ENCODE measurements around the gene RAF1. TPM values are rescaled to one million over a fixed set of nuclear protein-coding genes. Genes with fewer than 3 reads are reported as not detected.

Gene RAF1
- total and polyA plus RNA-seq, 10 donors, result 31.6 to 153 (median 110) TPM

- Histone ChIP-seq H3K4me3 (no peak overlapping the region), H3K4me1 (peaks cover 10 to 73% (median 51%) of the 10 kb centered on the region in 6 donors), H3K27me3 (replicated peaks in 1 of 7) (no peaks in the 10 kb centered on the region), H3K9me3 (no peaks in the 10 kb centered on the region), H3K36me3 (peaks cover 0 to 16% (median 11%) of the 10 kb centered on the region in 6 donors), H3K27ac (peak overlapping the region in 1 of 8 donors; percentile 2)
- intact Hi-C loops (cut with DNase I; ENCODE audit: low total_unique reads), result no loop called here
- TF ChIP-seq POLR2AphosphoS5 (IDR thresholded peaks at IDR 0.05) (no peak), CTCF (IDR thresholded peaks at IDR 0.05 in 8 of 11, conservative IDR thresholded peaks at IDR 0.05 in 3 of 11) (no peak), POLR2A (IDR thresholded peaks at IDR 0.05) (no peak)
- DNase-seq, result no peak
- 55 to 71% (median 65%) methylated on average over 4 of the region's 4 CpGs for WGBS, 5 donors
Observed at GRCh38 chr3:12622335-12622734, 41.6 kb downstream of the RAF1 start.

- Histone ChIP-seq H3K36me3 (peaks cover 2 to 32% (median 21%) of the 10 kb centered on the region in 6 donors), H3K27ac (no peak overlapping the region), H3K4me3 (no peak overlapping the region), H3K27me3 (replicated peaks in 1 of 7) (no peaks in the 10 kb centered on the region), H3K9me3 (no peaks in the 10 kb centered on the region), H3K4me1 (peaks cover 7 to 66% (median 36%) of the 10 kb centered on the region in 6 donors)
- TF ChIP-seq CTCF (IDR thresholded peaks at IDR 0.05 in 8 of 11, conservative IDR thresholded peaks at IDR 0.05 in 3 of 11) (no peak), POLR2A (IDR thresholded peaks at IDR 0.05) (no peak), POLR2AphosphoS5 (IDR thresholded peaks at IDR 0.05) (no peak)
- DNase-seq, result no peak
- intact Hi-C loops (cut with DNase I; ENCODE audit: low total_unique reads), result no loop called here
Observed at GRCh38 chr3:12620729-12621128, 43.2 kb downstream of the RAF1 start.

GRCh38 chr3:12620305-12620704 is 43.6 kb downstream of the RAF1 start:
- WGBS, 5 donors, result 93 to 99% (median 96%) methylated on average over 6 of the region's 6 CpGs
- TF ChIP-seq POLR2AphosphoS5 (IDR thresholded peaks at IDR 0.05) (no peak), CTCF (IDR thresholded peaks at IDR 0.05 in 8 of 11, conservative IDR thresholded peaks at IDR 0.05 in 3 of 11) (no peak), POLR2A (IDR thresholded peaks at IDR 0.05) (no peak)
- no peak for DNase-seq
- no peaks in the 10 kb centered on the region for H3K9me3 ChIP-seq
- peaks cover 3 to 66% (median 34%) of the 10 kb centered on the region in 6 donors for H3K4me1 ChIP-seq
- no peak overlapping the region for H3K27ac ChIP-seq
- no peak overlapping the region for H3K4me3 ChIP-seq
- no peaks in the 10 kb centered on the region for H3K27me3 ChIP-seq (replicated peaks in 1 of 7)
- peaks cover 2 to 36% (median 21%) of the 10 kb centered on the region in 6 donors for H3K36me3 ChIP-seq
- intact Hi-C loops (cut with DNase I; ENCODE audit: low total_unique reads), result no loop called here

- Histone ChIP-seq H3K4me1 (peaks cover 0 to 66% (median 24%) of the 10 kb centered on the region in 6 donors), H3K27ac (no peak overlapping the region), H3K4me3 (no peak overlapping the region), H3K27me3 (replicated peaks in 1 of 7) (no peaks in the 10 kb centered on the region), H3K9me3 (no peaks in the 10 kb centered on the region), H3K36me3 (peaks cover 2 to 55% (median 21%) of the 10 kb centered on the region in 6 donors)
- DNase-seq, result no peak
- intact Hi-C loops (cut with DNase I; ENCODE audit: low total_unique reads), result no loop called here
- TF ChIP-seq CTCF (IDR thresholded peaks at IDR 0.05 in 8 of 11, conservative IDR thresholded peaks at IDR 0.05 in 3 of 11) (no peak), POLR2AphosphoS5 (IDR thresholded peaks at IDR 0.05) (no peak), POLR2A (IDR thresholded peaks at IDR 0.05) (no peak)
- WGBS, 5 donors, result 93 to 96% (median 95%) methylated on average over 6 of the region's 6 CpGs
Observed at GRCh38 chr3:12618426-12618825, 45.5 kb downstream of the RAF1 start.

Data from spleen (tissue), 11 donors.